Activated CD4-positive, alpha-beta T cell treated with anti-CD3 and anti-CD28 coated beads, Interleukin-2, amount 10 ng/mL, durations not matched to agents 7 days and 5 days (primary cell): Measurements from ENCODE around the gene NXT2. TPM values are rescaled to one million over a fixed set of nuclear protein-coding genes. Genes with fewer than 3 reads are reported as not detected.
"Not testable (repeated sequence)": the region's sequence is repeated elsewhere in the genome, so short reads cannot be mapped to it uniquely, and the experiment has no call there.

Source experiments
- CTCF ChIA-PET: fragments of 350-600 bp; sonication (Branson Sonifier 250); formaldehyde crosslinking; loops from one replicate; lab custom pipeline; 2021; ENCODE audit warnings: antibody characterized with exemption; lab: Charles Lee
- POLR2A ChIA-PET: fragments of 350-600 bp; sonication (Branson Sonifier 250); formaldehyde crosslinking; loops from one replicate; lab custom pipeline; 2021; ENCODE audit warnings: antibody characterized with exemption; lab: Charles Lee
- DNase-seq: peaks from one replicate; pipeline ENCODE4 v3.0.0-alpha.2; 2020
- H3K27ac Mint-ChIP-seq: one replicate; pipeline ENCODE4 v1.8.0; 2021; ENCODE audit warnings: mild to moderate bottlenecking, moderate library complexity, mixed read lengths
- H3K27me3 Mint-ChIP-seq: one replicate; pipeline ENCODE4 v1.8.0; 2021; ENCODE audit warnings: mixed read lengths
- H3K36me3 Mint-ChIP-seq: one replicate; pipeline ENCODE4 v1.8.0; 2021; ENCODE audit warnings: low read depth, mixed read lengths
- H3K4me1 Mint-ChIP-seq: one replicate; pipeline ENCODE4 v1.8.0; 2021; ENCODE audit warnings: mixed read lengths
- H3K4me3 Mint-ChIP-seq: one replicate; pipeline ENCODE4 v1.8.0; 2021; ENCODE audit warnings: mild to moderate bottlenecking, moderate library complexity, mixed read lengths
- H3K9me3 Mint-ChIP-seq: one replicate; pipeline ENCODE4 v1.8.0; 2021; ENCODE audit warnings: mixed read lengths
- total RNA-seq, 2 experiments: library from RNA; stranded (reverse); gene quantifications; one replicate each; pipeline ENCODE4 v1.2.3, GENCODE V29; 2021

The NXT2 gene
- total RNA-seq = 10 to 100 TPM; 13.8 to 14.0 TPM

DNA sequence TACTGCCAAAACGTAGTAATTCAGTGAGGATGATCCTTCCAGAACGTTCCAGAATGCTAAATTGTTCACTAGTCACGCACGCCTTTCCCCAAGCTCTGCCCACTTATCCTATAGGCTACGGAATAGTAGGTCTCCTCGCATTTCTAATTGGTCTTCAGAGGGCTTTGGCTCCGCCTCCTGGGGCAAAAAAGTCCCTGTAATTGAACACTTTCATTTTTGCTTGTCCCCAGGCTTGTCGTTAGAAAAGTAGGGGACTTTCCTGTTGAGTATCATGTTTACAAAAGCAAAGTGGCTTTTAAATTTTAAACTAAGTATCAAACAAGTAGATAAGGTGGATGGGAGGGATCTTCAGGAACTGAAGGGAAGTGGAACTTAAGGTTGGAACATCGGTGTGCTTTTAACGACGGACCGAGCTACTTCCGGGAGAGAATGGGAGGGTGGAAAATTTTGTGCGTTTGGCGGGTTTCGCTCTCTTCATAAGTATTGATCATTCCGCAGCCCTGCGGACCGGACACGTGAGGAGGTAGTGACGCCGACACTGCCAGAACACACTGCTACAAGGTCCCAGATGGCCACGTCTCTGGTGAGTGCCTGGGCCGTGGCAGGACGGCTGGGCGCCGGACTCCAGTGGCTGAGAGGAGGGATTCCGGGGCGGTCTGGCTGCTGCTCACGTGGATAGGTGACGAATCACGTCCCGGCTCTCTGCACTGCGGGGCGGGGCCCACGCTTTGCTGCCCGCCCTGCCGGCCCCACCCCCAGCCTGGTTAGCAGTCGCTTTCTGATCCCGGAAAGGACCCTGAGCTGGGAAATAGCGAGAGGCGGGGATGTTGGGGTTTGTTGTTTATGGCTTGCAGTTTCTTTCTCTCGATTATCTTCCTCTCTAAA lies at the start of gene NXT2:
TSS of gene NXT2 (plus strand) at position 406 of the 885 bp plus-strand sequence. CDS start at position 569, 163 bp downstream.
- Mint-ChIP-seq H3K9me3 (no peaks in the 10 kb centered on the region), H3K36me3 (no peaks in the 10 kb centered on the region), H3K4me3 (peak within 1 kb of the TSS; percentile 91), H3K27me3 (peaks cover 10% of the 10 kb centered on the region), H3K4me1 (peaks cover 19% of the 10 kb centered on the region), H3K27ac (peak within 1 kb of the TSS; percentile 98)
- POLR2A ChIA-PET = no interaction called here
- DNase-seq = peak; percentile 87
- CTCF ChIA-PET = interaction anchor here (0.6 kb wide), 1 partner anchor 115 kb away, joined by 3 read pairs; no protein-coding TSS in a partner anchor

DNA sequence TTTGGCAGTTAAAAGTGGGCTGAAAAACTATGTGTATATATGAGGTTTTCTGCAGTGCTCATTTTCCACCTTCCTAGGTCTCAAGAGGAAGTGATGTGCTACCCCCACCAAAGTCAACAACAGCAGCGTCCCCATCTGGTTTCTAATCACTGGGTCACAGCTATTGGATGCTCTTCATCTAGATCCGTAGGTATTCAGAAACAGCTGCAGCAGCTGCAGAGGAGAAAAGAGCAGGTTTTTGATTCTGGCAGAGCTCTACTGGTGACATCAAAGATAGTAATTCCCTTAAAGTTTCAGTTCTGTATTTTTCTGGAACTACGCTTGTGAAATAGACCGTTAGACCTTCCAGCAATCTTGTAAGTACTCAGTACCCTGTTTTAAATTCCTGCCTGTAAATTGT lies 49.0 kb upstream of the NXT2 start:
- POLR2A ChIA-PET = no interaction called here
- H3K4me1 Mint-ChIP-seq = no peaks in the 10 kb centered on the region
- no peak for DNase-seq

DNA sequence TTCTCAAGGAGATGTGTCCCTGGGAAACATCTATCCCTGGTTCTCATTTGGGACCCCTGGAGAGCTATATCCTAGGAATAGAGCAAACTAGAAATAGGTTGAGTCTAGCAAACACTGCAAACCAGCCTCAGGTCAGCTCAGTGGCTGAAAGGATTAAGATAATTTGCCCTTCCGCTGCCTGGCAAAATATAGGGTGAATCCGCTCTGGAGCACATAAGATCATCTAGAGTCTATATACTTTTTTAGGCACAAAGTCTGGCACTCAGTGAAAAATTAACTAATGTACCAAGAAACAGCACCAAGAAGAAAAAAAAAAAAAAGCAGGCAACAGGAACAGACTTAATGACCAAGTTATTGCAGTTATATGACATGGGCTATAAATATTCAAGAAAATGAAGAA lies 47.5 kb upstream of the NXT2 start:
- POLR2A ChIA-PET = no interaction called here
- H3K36me3 Mint-ChIP-seq = no peaks in the 10 kb centered on the region
- H3K27me3 Mint-ChIP-seq = peaks cover 6% of the 10 kb centered on the region
- no peak for DNase-seq
- no peaks in the 10 kb centered on the region for H3K9me3 Mint-ChIP-seq
- H3K4me3 Mint-ChIP-seq = no peak overlapping the region
- no peak overlapping the region for H3K27ac Mint-ChIP-seq
- CTCF ChIA-PET = no interaction called here
- no peaks in the 10 kb centered on the region for H3K4me1 Mint-ChIP-seq

More for the DNA sequence above, 49.0 kb upstream of the NXT2 start:
- Mint-ChIP-seq H3K4me3 (no peak overlapping the region), H3K27ac (no peak overlapping the region), H3K36me3 (no peaks in the 10 kb centered on the region), H3K9me3 (no peaks in the 10 kb centered on the region), H3K27me3 (peaks cover 1% of the 10 kb centered on the region)
- CTCF ChIA-PET = no interaction called here

DNA sequence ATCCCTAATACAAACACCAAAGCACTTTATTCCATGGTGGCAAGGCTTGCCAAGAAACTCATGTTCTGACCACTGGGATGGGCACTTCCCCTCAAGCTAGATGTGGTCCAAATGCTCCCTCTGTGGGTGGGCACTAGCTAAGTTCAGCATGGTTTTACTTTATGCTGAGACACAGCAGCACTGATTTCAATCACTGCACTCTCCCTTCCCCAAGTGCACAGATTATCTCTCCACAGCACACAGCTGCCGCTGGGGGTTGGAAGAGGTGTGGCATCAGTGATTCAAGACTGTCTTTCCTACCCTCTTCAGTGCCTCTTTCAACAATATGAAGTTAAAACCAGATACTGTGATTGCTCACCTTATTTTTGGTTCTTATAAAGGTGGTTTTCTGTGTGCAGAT lies 38.2 kb upstream of the NXT2 start:
- H3K4me1 Mint-ChIP-seq = no peaks in the 10 kb centered on the region
- H3K27ac Mint-ChIP-seq = no peak overlapping the region
- no peak overlapping the region for H3K4me3 Mint-ChIP-seq
- peaks cover 2% of the 10 kb centered on the region for H3K27me3 Mint-ChIP-seq
- H3K36me3 Mint-ChIP-seq = no peaks in the 10 kb centered on the region
- H3K9me3 Mint-ChIP-seq = no peaks in the 10 kb centered on the region
- POLR2A ChIA-PET = no interaction called here
- no peak for DNase-seq
- CTCF ChIA-PET = interaction anchor here (0.6 kb wide), 1 partner anchor 178 kb away, joined by 5 read pairs; no protein-coding TSS in a partner anchor

DNA sequence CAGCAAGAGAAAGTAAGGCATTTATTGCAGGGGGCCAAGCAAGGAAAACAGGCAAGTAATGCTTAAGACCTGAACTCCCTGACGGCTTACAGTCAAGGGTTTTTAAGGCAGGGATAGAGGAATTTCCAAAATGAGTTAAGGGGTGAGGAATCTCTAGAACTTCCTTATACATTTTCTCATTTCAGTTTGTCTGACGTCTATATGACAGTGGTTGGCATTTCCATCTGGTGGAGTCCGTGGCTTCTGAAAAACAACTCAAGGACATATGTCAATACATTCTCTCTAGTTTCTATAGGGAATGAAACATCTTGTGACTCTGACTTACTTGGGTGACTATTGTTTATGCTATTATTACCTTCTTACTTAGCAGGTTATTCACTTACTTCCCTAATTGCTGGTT lies 35.5 kb upstream of the NXT2 start:
- ChIA-PET CTCF (interaction anchor here (1.2 kb wide), 1 partner anchor 15 kb away, joined by 4 read pairs; no protein-coding TSS in a partner anchor), POLR2A (no interaction called here)
- Mint-ChIP-seq H3K27ac (no peak overlapping the region), H3K4me3 (no peak overlapping the region), H3K4me1 (no peaks in the 10 kb centered on the region), H3K9me3 (no peaks in the 10 kb centered on the region), H3K36me3 (no peaks in the 10 kb centered on the region), H3K27me3 (no peaks in the 10 kb centered on the region)
- no peak for DNase-seq

DNA sequence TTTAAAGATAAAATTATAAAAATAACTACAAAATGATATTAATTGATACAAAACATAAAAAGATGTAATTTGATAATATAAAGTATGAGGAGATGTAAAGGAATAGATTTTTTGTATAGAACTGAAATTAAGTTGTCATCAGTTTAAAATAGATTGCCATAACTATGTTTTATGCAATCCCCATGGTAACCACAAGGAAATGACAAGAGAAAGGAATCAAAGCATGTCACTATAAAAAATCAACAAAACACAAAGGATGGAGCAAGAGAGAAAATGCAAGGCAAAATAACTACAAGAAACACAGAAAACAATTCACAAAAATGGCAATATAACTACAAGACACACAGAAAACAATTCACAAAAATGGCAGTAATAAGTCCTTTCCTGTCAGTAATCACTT lies 27.7 kb upstream of the NXT2 start:
- Mint-ChIP-seq H3K9me3 (no peaks in the 10 kb centered on the region), H3K27me3 (peaks cover 24% of the 10 kb centered on the region), H3K4me3 (no peak overlapping the region), H3K4me1 (no peaks in the 10 kb centered on the region), H3K27ac (no peak overlapping the region), H3K36me3 (no peaks in the 10 kb centered on the region)
- ChIA-PET CTCF (no interaction called here), POLR2A (no interaction called here)
- DNase-seq = no peak

DNA sequence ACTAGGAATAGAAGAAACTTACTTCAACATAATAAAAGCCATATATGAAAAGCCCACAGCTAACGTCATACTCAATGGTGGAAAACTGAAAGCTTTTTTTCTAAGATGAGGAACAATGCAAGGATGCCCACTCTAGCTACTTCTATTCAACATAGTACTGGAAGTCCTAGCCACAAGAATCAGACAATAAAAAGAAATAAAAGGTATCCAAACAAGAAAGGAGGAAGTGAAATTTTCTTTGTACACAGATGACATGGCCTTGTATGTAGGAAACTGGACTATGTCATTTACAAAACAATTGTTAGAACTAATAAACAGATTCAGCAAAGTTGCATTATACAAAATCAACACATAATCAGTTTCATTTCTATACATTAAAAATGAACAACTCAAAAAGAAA lies 25.5 kb upstream of the NXT2 start:
- no peak overlapping the region for H3K27ac Mint-ChIP-seq
- H3K36me3 Mint-ChIP-seq = no peaks in the 10 kb centered on the region
- no peaks in the 10 kb centered on the region for H3K4me1 Mint-ChIP-seq
- DNase-seq = no peak
- H3K27me3 Mint-ChIP-seq = peaks cover 29% of the 10 kb centered on the region
- ChIA-PET POLR2A (no interaction called here), CTCF (no interaction called here)
- no peaks in the 10 kb centered on the region for H3K9me3 Mint-ChIP-seq
- H3K4me3 Mint-ChIP-seq = no peak overlapping the region

DNA sequence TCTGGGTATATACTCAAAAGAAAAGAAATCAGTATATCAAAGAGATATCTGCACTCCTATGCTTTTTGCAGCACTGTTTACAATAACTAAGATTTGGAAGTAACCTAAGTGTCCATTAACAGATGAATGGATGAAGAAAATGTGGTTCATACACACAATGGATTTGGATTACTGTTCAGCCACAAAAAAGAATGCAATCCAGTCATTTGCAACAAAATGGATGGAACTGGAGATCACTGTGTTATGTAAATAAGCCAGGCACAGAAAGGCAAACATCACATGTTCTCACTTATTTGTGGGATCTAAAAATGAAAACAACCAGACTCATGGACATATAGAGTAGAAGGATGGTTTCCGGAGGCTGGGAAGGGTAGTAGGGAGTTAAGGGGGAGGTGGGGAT lies 17.6 kb upstream of the NXT2 start:
- Mint-ChIP-seq H3K36me3 (no peaks in the 10 kb centered on the region), H3K27ac (no peak overlapping the region), H3K4me1 (no peaks in the 10 kb centered on the region), H3K4me3 (no peak overlapping the region), H3K27me3 (peaks cover 13% of the 10 kb centered on the region), H3K9me3 (no peaks in the 10 kb centered on the region)
- POLR2A ChIA-PET = no interaction called here
- DNase-seq = no peak
- CTCF ChIA-PET = no interaction called here

DNA sequence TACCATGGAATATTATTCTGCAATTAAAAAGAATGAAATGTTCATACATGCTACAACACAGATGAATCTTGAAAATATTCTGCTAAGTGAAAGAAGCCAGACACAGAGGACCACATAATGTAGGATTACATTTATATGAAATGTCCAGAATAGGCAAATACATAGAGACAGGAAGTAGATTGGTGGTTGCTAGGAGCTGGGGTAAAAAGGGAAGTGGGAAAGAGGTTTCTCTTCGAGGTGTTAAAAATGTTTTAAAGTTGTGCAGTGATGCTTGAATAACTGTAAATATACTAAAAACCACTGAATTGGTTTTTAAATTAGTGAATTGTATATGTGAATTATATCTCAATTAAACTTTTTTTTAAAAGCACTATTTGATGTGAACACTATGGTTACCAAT lies 3.6 kb upstream of the NXT2 start:
- Mint-ChIP-seq H3K4me3 (no peak overlapping the region), H3K9me3 (no peaks in the 10 kb centered on the region), H3K4me1 (peaks cover 18% of the 10 kb centered on the region), H3K27me3 (peaks cover 16% of the 10 kb centered on the region), H3K27ac (no peak overlapping the region), H3K36me3 (no peaks in the 10 kb centered on the region)
- DNase-seq = no peak
- CTCF ChIA-PET = no interaction called here
- POLR2A ChIA-PET = no interaction called here

DNA sequence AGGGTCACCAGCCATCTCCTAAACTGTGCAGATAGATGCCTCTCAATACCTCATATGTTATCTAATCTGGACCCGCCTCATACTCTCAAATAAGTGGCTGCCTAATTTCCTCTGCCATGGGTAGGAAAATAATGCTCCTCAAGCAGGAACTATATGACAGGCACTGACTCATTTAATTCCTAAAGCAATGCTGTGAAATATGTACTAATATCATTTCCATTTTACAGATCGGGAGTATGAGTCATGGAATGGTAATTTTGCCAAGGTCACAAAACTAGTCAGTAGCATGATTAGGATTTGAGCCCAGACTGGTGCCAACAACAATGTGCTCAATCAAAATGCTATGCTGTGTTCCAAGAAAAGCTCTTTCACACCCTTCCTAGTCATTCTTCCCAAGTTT lies 3.0 kb upstream of the NXT2 start:
- no peak for DNase-seq
- Mint-ChIP-seq H3K36me3 (no peaks in the 10 kb centered on the region), H3K4me3 (no peak overlapping the region), H3K4me1 (peaks cover 19% of the 10 kb centered on the region), H3K27ac (no peak overlapping the region), H3K9me3 (no peaks in the 10 kb centered on the region), H3K27me3 (peaks cover 16% of the 10 kb centered on the region)
- CTCF ChIA-PET = no interaction called here
- POLR2A ChIA-PET = no interaction called here

DNA sequence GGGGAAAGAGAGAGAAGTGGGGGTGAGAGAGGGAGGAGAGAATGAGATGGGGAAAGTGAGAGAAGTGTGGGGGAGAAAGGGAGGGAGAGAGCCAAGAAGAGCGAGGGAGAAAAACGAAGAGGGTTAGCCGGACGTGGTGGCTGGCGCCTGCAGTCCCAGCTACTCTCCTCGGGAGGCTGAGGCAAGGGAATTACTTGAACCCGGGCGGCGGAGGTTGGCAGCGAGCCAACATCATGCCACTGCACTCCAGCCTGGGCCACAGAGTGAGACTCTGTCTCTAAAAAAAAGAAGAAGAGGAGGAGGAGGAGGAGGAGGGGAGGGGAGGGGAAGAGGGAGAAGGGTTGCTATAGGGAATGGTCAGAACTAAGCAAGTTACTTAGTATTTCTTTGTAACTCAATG lies 1.7 kb upstream of the NXT2 start:
- peaks cover 16% of the 10 kb centered on the region for H3K27me3 Mint-ChIP-seq
- no peak for DNase-seq
- H3K4me1 Mint-ChIP-seq = peaks cover 19% of the 10 kb centered on the region
- H3K4me3 Mint-ChIP-seq = no peak overlapping the region
- ChIA-PET POLR2A (no interaction called here), CTCF (no interaction called here)
- H3K36me3 Mint-ChIP-seq = no peaks in the 10 kb centered on the region
- H3K27ac Mint-ChIP-seq = no peak overlapping the region
- no peaks in the 10 kb centered on the region for H3K9me3 Mint-ChIP-seq

DNA sequence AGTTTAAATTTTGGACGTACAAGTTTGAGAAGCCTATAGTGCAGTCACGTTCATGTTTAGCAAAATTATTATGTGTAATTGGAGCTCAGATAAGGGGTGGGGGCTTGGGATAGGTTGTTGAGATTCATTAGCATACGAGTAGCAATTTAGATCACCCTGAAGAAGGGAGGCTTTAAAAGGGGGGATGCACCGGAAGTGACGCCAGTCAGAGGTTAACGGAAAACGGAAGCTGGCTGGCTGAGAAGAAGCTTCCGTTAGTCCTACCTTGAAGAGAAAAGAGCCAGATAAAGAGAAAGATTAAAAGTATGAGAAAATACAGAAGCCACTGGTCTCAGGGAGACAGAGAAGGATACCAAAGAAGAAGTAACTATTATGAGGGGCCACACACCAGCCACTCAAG lies 1.1 kb upstream of the NXT2 start:
- Mint-ChIP-seq H3K36me3 (no peaks in the 10 kb centered on the region), H3K4me1 (peaks cover 19% of the 10 kb centered on the region), H3K27me3 (peaks cover 13% of the 10 kb centered on the region), H3K27ac (no peak overlapping the region), H3K4me3 (peak overlapping the region; percentile 2), H3K9me3 (no peaks in the 10 kb centered on the region)
- ChIA-PET CTCF (no interaction called here), POLR2A (no interaction called here)
- no peak for DNase-seq

DNA sequence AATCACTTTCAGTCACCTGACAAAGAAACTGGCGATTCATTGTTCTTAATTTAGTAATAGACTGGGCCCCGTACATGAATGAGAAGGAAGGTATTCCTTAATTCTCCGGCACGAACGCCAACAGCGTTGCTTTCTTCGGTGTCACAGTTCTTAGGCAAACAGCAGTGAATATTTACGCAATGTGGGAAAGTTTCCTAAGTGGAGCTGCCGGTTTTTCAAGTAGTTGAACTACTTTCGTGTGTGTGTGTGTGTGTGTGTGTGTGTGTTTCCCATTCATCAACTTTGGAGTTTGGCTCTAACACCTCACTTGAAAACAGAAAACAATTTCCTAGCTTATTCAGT lies 651 bp downstream of the NXT2 start:
- no peaks in the 10 kb centered on the region for H3K36me3 Mint-ChIP-seq
- peak overlapping the region; percentile 98 for H3K27ac Mint-ChIP-seq
- no peaks in the 10 kb centered on the region for H3K9me3 Mint-ChIP-seq
- CTCF ChIA-PET = no interaction called here
- H3K4me1 Mint-ChIP-seq = peaks cover 19% of the 10 kb centered on the region
- DNase-seq = peak; percentile 6
- POLR2A ChIA-PET = no interaction called here
- peak overlapping the region; percentile 91 for H3K4me3 Mint-ChIP-seq
- H3K27me3 Mint-ChIP-seq = peaks cover 5% of the 10 kb centered on the region

DNA sequence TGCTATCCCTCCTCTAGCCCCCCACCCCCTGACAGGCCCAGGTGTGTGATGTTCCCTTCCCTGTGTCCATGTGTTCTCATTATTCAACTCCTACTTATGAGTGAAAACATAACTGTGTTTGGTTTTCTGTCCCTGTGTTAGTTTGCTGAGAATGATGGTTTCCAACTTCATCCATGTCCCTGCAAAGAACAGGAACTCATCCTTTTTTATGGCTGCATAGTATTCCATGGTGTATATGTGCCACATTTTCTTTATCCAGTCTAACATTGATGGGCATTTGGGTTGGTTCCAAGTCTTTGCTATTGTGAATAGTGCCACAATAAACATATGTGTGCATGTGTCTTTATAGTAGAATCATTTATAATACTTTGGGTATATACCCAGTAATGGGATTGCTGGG lies 2.4 kb downstream of the NXT2 start:
- H3K4me3 Mint-ChIP-seq, H3K27me3 Mint-ChIP-seq, DNase-seq, H3K36me3 Mint-ChIP-seq, H3K9me3 Mint-ChIP-seq, H3K27ac Mint-ChIP-seq, CTCF ChIA-PET, POLR2A ChIA-PET: not testable (repeated sequence)
- H3K4me1 Mint-ChIP-seq = peaks cover 15% of the 10 kb centered on the region
